Adipose tissue (tissue), 3 donors: ENCODE data around the gene ITPK1. TPM values are rescaled to one million over a fixed set of nuclear protein-coding genes. Genes with fewer than 3 reads are reported as not detected.

Source experiments
- H3K27ac ChIP-seq: one replicate; pipeline ENCODE4 v1.5.1; 2013; ENCODE audit warnings: low read depth, low read length
- WGBS, 3 donors: extraction: QIAGEN DNeasy Blood & Tissue Kit; methylation state at CpG; one replicate each; pipeline ENCODE4 v1.1.7; 2013; 5-methylcytosine and 5-hydroxymethylcytosine counted together
- polyA plus RNA-seq, 3 donors: library from polyadenylated mRNA; stranded (reverse); fragments of 200-250 nt; gene quantifications; one replicate each; pipeline ENCODE4 v1.2.3, GENCODE V29; 2013
- donor health status: healthy with polysubstance abuse.
- donor health status: Bipolar disorder and iron deficiency.
- donor health status: healthy.

The ITPK1 gene
- polyA plus RNA-seq, 3 donors: 26.6 to 147 (median 29.9) TPM

DNA sequence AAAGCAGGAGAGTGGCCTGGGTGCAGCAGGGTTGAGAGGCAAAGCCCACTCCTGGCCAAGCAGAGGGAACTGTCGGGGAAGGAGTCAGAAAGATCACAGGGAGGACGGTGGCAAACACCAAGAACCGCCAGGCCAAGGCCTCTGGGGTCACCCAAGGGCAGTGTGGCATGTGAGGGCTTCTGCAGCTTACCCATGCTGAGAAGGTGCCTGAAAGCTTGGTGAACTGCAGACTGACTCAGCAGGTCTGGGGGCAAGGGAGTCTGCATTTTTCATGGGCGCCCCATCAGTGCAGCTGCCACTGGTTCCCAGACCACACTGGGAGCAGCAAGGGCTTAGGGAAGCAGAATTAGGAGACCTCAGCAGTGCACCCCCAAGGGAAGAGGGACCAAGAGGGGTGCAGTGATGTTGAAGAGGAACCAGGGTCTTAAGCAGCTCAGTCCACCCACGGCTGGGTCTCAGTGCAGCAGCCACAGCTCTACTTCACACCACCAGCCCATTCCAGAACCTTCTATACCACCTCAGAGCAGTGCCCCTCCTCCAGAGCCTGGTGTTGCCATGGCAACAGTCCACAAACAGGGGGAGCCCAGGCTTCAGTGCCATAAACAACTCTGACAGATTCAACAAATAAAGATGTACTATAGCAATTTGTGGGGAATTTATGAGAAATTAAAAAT is 59.4 kb downstream of the ITPK1 start:
- H3K27ac ChIP-seq: no peak overlapping the region
- WGBS, 3 donors: 63 to 94% (median 79%) methylated on average over 5 of the region's 5 CpGs

DNA sequence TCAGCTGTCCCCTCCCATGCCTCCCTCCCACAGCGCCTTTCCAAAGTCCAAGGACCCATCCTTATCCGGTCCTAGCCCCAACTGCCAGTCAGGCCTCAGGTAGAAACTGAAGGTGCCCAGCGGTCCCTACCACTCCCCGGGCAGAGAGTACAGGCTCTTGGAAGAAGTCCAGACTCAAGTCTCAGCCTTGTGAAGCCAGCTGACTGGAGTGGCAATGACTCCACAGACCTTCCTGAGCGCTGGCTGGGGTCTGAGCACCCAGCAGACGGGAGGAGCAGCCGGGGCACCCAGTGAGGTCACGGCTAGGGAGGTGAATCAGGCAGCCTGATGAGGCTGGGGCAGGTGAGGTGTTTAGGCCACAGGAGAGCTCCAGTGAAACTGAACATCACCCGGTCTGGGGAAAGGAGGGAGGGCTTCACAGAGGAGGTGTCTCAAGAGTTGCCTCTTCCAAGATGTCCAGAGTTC is 60.0 kb downstream of the ITPK1 start:
- no peak overlapping the region for H3K27ac ChIP-seq
- WGBS, 3 donors: 51 to 96% (median 91%) methylated on average over 9 of the region's 9 CpGs

DNA sequence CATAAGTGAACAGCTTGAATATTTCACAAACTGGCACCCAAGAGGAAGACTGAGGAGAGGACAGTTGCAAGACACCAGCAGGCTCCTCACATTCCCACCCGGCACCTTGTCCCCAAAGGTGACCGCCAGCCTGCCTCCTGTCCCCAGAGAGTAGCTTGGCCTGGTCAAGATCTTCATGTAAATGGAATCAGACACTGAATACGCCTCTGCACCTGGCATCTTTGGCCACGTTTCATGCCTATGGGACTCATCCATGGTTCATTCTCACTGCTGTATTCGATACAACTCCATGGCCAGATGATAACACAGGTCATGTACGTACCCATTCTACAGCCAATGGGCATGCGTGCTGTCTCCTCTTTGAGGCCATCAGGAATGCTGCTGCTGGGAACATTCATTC is 60.8 kb downstream of the ITPK1 start:
- 94 to 98% (median 98%) methylated on average over 7 of the region's 7 CpGs for WGBS, 3 donors
- no peak overlapping the region for H3K27ac ChIP-seq

DNA sequence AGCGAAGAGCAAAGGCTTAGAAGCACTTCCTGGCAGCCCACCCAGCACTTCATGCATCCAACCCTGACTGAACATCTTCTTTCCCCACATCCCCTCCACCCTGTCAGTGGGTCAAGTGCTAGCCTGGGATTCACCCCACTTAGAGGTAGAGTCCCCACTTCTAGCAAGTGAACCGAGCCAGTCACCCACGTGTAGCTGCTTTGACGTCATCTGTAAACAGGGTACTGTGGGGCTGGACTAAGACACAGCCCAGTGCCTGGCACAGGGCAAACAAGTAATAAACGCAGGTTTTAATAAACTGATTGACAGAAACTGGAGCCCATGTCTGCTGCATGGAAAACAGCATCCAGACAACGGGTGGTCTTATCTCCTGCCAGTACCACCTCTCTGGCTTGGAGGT is 61.7 kb downstream of the ITPK1 start:
- no peak overlapping the region for H3K27ac ChIP-seq
- WGBS, 3 donors: 83 to 87% (median 84%) methylated on average over 6 of the region's 6 CpGs

DNA sequence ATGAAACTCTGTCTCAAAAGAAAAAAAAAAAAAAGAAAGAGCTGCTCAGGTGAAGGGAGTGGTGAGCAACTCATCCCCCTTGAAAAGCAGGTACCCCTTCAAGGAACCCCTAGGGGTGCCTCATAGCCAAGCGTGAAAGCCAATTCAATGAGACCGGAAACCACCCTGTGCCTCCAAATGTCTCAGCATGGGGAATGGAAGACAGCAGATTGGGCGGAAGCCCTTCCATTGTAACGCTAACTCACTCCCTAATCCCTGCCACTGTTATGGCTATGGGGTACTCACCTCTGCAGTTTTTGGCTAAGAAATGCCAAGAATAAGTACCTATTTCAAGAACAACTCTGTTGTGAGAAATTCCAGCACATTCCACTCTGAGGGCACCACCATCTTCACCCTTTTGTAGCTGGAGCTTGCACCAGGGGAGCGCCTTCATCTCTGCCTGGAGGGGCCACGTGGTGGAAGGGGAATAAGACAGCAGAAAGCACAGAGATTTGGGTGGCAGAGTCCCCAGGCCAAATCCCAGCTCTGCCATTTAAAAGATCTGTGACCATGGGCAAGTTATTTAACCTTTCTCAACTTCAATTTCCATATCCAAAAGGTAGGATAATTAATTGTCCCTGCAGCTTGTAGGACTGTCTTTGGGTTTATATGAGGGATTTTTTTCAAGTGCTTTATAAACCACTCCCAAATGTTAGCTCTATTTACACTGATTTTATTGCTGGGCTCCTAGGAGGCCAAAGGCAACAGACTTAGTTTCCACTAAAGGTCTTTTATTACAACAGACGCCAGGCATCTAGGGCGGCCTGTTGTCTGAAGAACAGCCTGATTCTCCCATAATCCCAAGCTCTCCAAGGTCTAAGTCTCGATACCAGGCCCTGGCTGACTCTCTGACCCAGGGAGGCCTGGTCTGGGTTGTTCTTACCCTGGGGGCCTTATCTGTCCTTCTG is 63.9 kb downstream of the ITPK1 start:
- 96 to 99% (median 97%) methylated on average over 9 of the region's 9 CpGs for WGBS, 3 donors
- no peak overlapping the region for H3K27ac ChIP-seq

DNA sequence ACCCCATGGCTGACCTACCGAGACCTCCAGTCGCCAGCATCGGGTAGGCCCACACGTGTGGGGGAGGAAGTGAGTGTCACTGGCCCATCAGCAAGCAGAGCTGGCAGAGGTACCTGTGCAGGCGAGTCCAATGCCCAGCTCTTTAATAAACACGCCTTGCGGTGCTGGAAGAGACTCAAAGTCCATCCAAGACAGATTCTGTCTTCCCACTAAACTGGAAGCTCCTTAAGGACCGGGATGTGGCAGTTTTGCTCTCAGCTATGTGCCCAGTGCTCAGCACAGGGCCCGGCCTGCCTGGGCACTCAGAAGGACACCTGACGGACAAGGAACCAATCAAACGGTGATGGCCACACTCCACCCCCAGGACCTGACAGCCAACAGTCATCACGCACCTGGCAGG is 65.0 kb downstream of the ITPK1 start:
- whole genome bisulfite sequencing, 3 donors: 76 to 90% (median 85%) methylated on average over 12 of the region's 12 CpGs
- H3K27ac ChIP-seq: no peak overlapping the region

DNA sequence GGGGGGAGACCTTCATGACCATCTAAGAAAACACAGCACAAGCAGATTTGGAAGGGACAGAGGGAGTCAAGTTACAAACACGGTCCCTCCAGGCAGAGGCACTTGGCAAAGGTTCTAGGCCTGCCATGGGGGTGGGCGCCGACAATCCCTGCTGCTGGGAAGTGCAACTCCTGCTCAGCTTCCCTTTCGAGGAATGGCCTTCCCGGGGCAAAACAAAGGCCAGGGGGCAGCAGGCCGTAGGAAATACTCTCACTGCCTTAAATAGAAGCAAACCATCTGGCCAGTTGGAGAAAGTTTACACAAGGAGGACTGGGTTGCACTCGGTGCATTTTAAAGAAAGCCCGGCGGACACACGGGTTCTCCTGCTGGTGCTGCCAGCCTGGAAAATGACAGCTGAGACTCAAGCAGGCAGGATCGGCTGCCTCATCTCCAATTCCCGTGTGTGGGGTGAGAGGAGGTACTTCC is 65.8 kb downstream of the ITPK1 start:
- 21 to 60% (median 38%) methylated on average over 12 of the region's 12 CpGs for WGBS, 3 donors
- no peak overlapping the region for H3K27ac ChIP-seq

DNA sequence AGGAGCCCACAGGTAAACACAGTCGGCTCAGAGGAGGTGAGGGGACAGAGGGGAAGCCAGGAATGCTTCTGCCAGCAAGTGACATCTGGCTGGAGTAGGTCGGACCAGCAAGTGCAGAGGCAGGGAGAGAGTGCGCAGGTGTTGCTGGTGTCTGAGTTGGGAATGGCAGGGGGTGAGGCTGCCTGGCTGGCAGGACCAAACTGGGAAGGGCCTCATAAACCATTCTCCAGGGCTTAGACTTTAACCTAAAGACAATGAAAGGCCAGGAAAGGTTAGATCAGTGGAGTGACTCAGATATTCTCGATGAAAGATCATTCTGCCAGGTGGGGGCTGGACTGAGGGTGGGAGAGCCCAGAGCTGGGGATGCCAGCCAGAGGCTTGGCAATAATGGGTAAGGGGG is 66.4 kb downstream of the ITPK1 start:
- H3K27ac ChIP-seq: no peak overlapping the region
- WGBS, 3 donors: 70 to 86% (median 70%) methylated on average over 4 of the region's 4 CpGs

DNA sequence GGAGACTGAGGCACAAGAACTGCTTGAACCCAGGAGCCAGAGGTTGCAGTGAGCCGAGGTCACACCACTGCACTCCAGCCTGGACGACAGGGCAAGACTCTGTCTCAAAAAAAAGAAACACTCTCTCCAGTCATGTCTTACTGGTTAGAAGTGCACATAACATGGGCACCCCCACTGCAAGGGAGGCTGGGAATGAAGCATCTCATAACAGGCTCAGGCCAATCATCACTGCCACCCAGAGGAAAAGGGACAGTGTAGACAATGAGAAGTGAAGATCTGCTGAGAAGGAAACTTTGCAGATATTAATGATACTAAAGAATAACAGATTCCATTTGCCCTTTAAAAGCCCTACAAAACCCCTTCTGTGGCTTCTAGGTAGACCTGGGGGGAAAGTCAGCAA is 66.9 kb downstream of the ITPK1 start:
- H3K27ac ChIP-seq: no peak overlapping the region
- WGBS, 3 donors: 89 to 100% (median 92%) methylated on average over 2 of the region's 2 CpGs

DNA sequence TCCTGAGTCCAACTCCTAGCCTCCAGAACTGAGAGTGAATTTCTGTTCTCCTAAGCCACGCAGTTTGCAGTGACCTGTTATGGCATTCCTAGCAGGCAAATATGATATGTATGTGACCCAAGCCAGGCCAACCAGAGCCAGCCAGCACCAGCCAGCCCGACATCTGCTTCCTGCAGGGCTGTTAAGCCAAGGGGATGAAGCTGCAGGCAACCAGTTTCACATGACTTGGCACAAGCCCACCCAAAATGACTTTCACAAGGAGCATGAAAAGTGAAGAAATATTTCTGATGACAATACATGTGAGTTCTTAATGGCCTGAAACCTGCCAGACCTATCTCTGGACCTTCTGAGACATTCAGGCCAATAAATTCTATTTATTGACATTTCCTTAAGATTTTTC is 68.1 kb downstream of the ITPK1 start:
- 46 to 100% (median 58%) methylated on average over 2 of the region's 2 CpGs for WGBS, 3 donors
- H3K27ac ChIP-seq: no peak overlapping the region

DNA sequence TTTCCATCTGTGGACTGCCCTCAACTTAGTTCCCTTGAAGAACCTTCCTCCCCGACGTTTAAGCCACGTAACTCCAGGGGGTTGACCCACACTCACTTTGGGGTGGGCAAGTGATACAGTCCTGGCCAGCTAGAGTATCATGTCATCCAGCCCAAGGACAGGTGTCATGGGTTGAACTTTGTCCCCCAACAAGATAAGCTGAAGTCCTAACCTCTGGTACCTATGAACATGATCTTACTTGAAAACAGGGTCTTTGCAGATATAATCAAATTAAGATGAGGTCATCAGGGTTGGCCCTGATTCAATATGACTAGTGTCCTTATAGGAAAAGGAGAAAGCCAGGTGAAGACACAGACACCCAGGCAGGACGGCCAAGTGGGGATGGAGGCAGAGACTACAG is 68.6 kb downstream of the ITPK1 start:
- 69 to 89% (median 79%) methylated on average over 4 of the region's 4 CpGs for WGBS, 3 donors
- H3K27ac ChIP-seq: no peak overlapping the region

DNA sequence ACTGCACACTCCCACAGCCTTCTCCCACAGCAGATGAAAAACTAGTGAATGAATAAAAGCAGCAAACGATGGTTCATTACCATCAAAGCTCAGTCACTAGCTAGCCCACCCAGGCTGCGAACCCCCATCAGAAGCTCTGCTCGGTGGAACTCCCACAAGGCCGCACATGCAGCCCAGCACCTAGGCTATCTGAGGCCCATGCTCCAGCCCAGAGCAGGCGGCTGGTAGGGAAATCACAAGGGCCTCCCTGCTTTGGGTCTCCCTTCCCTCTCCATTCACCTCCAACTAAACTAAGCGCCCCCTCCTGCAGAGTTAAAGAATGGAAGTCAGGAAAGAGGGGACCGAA is 69.0 kb downstream of the ITPK1 start:
- 92 to 94% (median 93%) methylated on average over 7 of the region's 7 CpGs for WGBS, 3 donors
- no peak overlapping the region for H3K27ac ChIP-seq

DNA sequence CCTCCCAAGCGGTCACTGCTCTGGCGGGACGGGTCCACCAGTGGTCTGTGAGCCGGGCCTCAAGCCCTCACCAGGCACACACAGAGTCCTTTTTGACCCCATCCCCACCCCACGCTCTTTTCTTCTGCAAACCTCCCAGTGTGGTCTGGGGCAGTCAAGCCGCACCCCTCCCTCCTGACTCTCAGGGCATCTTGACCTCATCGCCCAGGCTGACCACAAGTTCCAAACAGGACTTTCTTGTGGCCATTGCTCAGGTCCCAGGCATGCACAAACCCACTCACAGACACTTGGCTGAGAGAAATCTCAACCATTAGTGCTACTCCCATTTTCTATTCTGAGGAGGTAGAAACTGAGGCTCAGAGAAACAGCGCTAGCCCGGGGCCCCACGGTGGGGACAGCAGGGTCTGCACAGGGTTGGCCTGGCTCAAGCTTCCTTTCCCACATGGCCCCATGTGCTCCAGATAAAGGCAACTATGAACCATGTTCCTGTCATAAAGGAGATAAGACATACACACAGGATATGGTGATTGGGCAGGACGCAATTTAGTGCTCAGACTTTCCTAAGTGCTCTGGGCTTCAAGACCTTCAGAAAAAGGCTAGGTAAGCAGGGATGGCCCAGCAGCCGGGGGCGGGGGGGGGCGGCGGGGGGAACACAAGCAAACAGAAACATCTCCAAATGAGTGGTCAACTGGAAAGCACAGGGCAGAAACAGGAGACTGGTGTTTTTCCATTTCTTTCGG is 69.6 kb downstream of the ITPK1 start:
- WGBS, 3 donors: 74 to 85% (median 82%) methylated on average over 16 of the region's 16 CpGs
- H3K27ac ChIP-seq: no peak overlapping the region

DNA sequence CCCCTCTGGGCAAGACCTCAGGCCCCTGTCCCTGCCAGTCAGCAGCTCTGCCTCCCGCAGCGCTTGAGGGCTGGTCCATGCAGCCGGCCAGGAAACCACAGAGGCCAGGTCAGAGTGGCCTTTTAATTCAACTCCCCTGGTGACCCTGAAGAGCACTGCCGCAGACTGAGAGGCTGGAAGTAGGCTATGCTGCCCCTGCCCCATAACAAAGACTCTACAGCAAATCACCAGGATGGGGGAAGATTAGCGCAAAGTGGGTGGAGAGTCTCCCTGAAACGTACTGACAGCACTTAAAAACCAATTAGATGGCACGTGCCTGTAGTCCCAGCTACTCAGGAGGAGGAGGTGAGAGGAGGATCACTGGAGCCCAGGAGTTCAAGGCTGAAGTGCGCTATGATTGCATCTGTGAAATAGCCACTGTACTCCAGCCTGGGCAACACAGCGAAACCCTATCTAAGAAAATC is 70.5 kb downstream of the ITPK1 start:
- no peak overlapping the region for H3K27ac ChIP-seq
- WGBS, 3 donors: 74 to 84% (median 74%) methylated on average over 9 of the region's 9 CpGs

DNA sequence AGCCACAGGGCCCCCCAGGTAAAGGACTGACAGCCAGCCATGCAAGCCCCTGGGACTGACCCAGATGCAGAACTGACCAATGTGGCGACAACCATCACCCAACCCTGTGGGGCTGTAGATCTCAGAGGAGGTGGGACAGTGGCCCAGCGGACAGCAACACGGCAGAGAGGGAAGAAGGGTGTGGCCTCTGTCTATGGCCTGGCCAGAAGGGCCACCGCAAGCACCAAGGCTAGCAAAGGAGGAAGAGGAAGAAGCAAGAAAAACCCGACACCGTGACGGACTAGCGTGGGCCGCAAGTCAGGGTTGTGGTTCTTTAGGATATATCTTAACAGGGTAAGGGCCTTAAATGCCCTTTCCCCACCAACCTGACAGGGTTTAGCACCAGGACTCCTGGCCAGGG is 71.2 kb downstream of the ITPK1 start:
- 61 to 97% (median 74%) methylated on average over 9 of the region's 9 CpGs for WGBS, 3 donors
- H3K27ac ChIP-seq: no peak overlapping the region

DNA sequence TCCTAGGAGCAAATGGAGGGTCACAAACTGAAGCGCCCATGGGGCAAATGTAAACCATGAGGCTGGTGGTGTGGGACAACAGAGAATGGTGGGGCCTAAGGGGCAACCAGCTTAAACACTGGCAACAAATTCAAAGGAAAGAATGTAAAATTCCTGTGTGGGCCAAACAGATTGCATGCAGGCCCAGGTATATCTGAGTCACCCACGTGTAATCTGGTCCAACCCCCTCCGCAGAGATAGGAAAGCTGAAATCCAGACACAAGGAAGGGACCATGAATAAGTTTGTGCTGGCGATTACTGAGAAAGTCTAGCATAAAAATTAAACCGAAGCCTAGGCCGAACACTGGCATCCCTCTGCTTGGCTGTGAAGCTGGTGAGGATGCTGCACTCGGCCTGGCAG is 71.6 kb downstream of the ITPK1 start:
- WGBS, 3 donors: 69 to 90% (median 89%) methylated on average over 7 of the region's 7 CpGs

DNA sequence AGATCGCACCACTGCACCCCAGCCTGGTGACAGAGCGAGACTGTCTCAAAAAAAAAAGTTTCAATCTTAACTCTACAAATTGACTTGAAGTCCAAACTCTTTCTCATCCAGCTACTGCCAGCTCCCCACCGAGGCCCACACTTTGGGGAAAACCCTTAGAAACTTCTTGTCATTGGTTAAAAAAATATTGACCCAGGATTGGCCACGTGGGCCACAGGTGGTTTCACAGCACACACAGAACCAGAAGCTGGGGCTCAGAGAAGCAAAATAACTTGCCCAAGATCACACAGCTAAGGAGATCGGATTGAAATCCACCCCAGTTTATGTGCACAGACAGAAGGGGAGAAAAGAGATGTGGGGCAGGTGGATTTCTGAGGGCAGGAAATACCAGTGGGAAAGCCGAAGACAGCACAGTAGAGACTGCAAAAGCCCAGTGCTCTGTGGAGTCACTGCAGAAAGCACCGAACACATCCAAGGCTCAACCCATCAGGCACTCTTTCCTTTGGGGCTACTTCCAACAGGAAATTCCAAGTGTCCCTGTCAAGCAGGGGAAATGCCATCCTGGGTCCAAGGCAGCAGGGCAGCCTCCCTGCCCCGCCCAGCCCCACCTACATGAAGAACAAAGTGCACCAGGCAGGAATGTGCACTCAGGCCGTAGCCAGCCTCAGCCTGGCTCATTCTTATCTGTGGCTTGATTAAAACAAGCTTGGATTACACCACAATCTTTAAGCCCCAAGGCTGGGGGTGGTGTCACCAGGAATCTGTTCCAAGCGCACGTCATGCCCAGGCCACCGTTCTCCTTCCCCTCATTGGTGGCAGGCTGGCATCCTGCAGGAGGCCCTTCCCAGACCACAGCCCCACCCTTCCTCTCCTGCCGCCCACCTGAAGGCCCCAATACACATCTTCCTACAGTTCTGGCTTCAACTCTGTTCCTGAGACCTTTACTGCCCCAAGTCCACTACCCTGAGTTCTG is 72.5 kb downstream of the ITPK1 start:
- 41 to 74% (median 70%) methylated on average over 13 of the region's 13 CpGs for WGBS, 3 donors
- no peak overlapping the region for H3K27ac ChIP-seq

More for the DNA sequence above, 71.6 kb downstream of the ITPK1 start:
- no peak overlapping the region for H3K27ac ChIP-seq

DNA sequence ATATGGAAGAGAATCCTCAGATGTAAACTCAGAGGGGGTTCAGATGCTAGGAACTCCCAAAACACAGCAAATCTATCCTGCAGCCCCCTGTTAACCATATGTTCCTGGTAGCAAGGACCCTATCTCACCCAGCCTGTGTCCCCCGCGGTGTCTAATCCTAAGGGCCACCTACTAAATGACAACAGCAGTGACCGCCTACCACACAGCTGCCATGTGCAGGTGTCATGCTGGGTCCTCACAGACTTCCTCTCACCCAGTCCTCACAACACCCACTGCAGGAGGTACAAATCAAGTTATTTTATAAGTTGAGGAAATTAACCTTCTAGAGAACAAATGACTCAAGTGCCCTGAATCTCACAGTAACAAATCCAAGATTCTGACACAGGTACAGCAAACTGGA is 73.9 kb downstream of the ITPK1 start:
- WGBS, 3 donors: 91 to 98% (median 96%) methylated on average over 3 of the region's 3 CpGs
- no peak overlapping the region for H3K27ac ChIP-seq
